LoVo (cell line): ENCODE measurements around the gene NPPB.

Experiments
- DNase-seq: peaks from one replicate; pipeline ENCODE4 v3.0.0-alpha.2; 2016; ENCODE audit warnings: low spot score

NPPB gene

DNA sequence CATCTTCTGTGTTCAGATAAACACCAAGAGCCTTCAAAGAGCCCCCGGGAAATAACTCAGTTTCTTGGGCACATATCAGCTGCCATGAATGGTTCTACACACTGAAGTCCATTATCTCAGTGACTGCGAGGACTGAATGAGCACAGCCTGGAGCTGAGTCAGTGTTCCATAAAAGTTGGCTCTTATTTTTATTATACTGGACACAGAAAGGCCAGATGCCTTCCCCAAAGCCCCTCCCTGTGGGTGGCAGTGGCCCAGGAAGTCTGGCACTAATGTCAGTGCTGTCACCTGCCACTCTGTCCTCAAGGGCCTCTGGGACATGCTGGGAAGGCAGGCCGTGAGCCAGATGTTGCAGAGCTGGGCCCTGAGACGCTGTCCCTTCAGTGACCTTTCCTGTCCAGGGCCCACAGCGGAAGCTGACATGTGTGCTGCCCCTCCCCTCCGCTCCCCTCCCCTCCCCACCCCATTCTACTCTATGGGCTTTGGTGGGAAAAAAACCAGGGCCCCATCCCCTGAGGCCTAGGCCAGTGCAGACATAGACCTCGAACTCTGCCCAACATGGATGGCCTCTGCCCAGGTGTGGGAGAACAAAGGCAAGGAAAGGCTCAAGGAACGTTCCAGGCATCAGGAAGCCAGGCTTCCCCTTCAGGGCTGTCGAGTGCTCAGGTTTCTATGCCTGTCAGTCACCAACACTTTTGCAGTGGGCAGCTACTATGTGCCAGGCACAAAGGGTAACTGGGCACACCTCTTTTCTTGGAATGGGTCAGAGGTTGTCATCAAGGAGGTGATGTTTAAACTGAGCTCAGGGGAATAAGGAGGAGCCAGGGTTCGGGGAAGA is 22.4 kb upstream of the NPPB start:
- no peak for DNase-seq

DNA sequence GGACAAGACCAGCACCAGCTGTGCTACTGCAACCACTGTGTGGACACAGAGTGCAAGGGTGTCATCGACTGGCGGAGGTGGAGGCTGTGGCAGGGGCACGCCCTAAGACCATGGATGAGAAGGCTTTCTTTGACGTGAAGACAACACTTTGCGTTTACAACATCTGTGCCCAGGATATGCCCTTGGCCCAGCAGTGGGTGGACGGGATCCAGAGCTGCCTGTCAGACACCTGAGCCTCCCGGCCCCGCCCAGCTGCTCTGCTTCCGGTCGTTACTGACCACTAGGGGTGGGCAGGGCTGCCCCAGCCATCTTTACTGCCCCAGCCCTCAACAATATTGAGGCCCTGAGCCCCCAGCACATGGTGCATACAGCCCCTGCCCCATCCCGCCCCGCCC is 21.4 kb upstream of the NPPB start:
- no peak for DNase-seq

DNA sequence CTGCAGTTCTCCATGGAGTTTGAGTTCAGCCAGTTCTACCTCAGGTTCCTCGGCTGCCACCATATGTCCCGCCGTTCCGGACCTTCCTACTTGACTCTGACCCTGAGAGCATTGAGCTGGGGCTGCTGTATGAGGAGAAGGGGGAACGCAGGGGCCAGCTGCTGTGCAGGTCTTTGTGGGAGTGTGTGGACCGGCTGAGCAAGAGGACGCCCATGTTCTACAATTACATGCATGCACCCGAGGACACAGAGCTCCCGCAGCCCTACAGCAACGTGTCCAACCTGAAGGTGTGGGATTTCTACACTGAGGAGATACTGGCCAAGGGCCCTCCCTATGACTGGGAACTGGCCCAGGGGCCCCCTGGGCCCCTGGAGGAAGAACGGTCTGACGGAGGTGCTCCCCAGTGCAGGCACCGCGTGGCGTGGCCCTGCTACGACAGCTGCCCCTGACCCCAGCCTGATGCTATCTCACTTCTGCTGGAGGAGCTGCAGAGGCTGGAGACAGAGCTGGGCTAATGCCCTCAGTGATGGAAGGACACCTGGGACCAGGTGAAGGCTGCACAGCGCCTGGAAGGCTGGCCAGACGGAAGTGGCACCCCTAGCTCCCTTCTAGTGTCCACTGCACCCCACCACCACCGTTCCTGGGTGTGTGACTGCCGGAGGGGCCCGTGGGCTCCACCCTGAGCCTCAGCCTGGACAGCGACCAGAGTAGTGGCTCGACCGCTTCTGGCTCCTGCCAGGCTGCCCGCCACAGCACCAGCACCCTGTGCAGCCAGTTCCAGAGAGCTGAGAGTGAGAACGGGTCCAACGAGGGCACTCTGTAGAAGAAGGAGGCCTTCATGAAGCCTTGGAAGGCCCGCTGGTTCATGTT is 20.8 kb upstream of the NPPB start:
- no peak for DNase-seq

DNA sequence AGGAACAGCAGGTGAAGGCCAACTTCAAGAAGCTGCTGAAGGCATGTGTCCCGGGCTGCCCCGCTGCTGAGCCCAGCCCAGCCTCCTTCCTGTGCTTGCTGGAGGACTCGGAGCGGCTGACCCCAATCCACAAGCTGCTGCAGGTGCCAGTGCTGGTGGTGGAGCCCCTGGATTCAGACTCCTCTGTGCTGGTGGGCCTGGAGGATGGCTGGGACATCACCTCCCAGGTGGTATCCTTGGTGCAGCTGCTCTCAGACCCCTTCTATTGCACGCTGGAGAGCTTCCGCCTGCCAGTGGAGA is 20.1 kb upstream of the NPPB start:
- no peak for DNase-seq

DNA sequence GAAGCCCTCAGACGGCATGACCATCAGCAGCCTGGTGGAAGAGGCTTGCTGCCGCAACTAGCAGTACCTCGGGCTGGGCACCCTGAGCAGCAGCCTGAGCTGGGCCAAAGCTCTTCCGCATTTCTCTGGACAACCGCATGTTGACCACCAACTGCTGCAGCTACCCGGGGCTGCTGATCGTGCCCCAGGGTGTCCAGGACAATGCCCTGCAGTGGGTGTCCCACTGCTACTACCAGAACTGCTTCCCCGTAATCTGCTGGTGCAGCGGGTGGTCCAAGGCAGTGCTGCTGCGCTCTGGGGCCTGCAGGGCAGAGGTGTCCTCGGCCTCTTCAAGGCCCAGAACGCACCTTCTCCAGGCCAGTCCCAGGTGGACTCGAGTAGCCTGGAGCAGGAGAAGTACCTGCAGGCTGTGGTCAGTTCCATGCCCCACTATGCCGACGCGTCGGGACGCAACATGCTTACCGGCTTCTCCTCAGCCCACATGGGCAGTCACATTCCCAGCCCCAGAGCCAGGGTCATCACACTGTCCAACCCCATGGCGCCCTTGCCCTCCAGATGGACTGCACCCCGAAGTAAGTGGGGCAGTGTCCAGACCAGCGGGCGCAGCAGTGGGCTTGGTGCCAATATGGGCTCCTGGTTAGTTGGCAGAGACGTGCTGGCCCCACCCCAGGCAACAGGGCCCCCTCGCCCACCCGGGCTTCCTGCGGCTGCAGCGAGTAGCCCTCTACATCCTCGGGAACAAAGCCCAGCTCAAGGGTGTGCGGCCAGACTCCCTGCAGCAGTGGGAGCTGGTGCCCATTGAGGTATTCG is 19.5 kb upstream of the NPPB start:
- no peak for DNase-seq

DNA sequence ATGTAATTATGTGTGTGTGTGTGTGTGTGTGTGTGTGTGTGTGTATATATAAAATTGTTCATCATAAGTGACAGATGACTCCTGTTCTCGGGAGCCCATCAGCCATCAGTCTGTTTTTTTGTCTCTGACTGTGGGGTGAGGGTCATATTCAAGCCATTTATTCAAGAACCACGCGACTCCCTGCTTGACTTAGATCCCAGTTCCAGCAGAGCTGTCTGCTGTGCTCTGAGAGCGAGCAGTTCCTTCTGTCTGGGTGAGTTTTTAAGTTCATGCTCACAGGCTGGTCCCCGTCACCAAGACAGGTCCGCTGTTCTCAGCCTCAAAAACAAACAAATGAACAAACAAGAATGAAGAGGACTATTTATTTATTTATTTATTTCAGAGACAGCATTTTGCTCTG is 18.3 kb upstream of the NPPB start:
- no peak for DNase-seq

DNA sequence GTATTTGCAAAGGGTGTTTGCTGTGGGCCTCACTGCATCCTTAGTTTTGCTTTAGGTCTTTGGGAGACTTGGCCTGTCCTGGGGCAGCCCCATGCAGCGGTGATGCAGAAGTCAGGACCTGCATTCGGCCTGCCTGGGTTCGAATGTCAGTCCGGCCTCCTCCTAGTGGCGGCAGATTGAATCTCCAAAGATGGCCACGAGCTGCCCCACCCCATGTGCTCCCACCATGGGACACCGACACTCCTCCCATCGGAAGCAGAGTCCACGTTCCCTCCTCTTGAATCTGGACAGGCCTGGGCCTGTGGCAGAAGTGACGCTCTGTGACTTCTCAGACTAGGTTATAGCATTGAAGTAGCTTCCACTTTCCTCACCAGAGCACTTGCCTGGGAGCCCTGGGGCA is 16.3 kb upstream of the NPPB start:
- DNase-seq, result no peak

DNA sequence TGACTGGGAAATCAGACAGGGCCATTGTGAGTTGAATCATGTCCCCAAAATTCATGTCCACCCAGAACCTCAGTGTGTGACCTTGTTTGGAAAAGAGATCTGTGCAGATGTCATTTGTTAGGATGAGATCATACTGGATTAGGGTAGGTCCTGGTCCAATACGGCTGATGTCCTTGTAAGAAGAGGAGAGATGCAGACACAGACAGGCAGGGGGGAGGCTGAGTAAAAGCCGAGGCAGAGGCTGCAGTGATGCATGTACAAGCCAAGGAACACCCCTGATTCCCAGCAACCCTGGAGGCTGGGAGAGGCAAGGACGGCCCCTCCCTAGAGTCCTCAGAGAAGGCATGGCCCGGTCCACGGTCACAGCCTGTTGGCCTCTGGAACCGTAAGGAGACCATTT is 15.9 kb upstream of the NPPB start:
- DNase-seq, result no peak

DNA sequence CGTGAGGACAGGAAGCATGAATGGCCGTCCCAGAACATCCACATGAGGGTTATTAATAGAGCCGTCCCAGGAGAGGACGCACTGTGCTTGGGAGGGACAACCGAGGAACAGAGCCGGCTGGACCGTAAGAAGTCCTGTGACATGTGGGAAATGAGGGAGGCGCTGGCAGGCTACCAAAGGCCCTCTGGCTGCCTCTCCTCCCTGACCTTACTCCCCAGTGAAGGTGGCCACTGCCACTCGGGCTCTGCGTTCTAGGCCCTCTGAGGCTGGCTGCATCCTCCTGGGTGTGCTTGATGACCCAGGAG is 15.5 kb upstream of the NPPB start:
- no peak for DNase-seq

DNA sequence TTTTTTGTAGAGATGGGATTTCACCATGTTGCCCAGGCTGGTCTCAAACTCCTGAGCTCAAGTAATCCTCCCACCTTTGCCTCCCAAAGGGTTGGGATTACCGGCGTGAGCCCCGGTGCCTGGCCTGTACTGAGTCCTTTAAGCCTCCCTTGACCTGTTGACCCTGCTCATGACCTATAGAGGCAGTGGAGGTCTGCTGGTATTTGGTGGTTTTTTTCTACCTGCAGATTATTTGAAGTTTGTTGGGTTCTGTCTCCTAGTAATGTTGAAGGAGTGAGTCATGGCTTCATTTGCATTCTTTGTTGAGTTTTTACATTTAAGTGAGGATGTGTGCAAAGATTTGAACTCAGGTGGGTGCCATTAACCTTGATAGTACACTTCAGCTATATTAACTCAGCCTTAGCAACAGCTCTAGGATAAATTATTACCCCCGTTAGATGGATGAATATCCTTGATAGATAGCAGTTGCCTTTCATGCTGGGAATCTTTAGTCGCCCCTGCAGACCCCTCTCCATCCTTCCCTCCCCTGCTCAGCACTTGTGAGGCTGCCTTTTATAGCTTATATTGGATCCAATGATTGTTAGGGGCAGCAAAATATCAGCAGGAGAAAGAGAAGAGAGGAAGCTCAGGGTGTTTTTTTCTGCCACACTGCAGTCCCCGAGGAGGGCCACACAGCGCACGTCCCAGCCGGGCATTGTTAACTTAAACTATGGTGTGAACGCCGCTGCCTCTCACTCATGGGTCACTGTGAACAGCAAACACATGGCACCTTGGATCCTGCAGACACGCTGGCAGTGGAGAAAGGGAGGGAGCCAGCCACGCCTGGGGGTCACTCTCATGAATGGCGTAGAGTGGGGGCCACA is 14.9 kb upstream of the NPPB start:
- no peak for DNase-seq

DNA sequence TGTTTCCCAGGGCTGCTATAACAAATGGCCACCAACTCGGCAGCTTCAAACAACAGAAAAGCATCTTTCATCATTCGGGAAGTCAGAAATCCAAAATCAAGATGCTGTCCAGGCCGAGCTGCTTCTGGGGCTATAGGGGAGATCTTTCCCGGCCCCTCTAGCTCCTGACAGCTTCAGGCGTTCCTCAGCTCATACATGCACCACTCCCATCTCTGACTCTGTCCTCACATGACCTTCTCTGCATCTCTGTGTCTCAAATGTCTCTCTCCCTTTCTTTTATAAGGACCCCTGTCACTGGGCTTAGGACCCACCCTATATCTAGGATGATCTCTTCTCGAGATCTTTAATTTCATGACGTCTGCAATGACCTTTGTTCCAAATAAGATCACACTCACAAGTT is 13.8 kb upstream of the NPPB start:
- no peak for DNase-seq

DNA sequence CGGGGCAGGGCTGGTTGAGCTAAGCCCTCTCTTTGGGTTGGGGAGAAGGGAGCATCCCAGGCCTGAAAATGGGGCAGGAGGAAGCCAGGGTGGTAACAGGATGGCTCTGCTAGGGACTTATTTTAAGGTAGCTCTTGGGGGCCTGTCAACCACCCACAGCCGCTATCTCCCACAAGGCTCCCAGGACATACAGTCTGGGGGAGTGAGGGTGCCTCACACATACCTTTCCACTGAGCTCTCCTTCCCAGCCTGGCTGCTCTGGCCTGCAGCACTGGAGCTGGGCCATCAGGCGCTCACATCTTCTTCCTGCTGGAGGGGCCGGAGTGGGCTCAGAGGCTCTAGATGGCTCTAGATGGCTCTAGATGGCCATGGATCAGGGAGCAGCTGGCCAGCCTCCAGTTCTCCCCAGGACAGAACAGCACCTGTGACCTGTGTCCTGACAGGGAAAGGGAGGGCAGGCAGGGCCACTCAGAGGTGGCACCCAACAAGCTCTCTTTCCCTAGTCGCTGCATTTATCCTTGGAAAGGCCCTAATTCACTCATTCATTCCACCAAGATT is 11.0 kb upstream of the NPPB start:
- no peak for DNase-seq

DNA sequence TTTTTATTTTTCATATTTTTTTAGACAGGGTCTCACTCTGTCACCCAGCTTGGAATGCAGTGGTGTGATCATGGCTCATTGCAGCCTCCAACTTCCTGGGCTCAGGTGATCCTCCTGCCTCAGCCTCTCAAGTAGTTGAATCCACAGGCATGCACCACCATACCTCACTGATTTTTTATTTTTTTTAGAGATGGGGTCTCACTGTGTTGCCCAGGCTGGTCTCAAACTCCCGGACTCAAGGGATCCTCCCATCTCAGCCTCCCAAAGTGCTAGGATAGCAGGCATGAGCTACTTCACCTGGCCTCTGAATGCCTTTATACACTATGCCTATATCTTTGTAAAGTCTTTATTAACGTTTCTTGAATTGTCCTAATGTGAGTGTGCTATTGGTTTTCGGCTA is 10.4 kb upstream of the NPPB start:
- no peak for DNase-seq

DNA sequence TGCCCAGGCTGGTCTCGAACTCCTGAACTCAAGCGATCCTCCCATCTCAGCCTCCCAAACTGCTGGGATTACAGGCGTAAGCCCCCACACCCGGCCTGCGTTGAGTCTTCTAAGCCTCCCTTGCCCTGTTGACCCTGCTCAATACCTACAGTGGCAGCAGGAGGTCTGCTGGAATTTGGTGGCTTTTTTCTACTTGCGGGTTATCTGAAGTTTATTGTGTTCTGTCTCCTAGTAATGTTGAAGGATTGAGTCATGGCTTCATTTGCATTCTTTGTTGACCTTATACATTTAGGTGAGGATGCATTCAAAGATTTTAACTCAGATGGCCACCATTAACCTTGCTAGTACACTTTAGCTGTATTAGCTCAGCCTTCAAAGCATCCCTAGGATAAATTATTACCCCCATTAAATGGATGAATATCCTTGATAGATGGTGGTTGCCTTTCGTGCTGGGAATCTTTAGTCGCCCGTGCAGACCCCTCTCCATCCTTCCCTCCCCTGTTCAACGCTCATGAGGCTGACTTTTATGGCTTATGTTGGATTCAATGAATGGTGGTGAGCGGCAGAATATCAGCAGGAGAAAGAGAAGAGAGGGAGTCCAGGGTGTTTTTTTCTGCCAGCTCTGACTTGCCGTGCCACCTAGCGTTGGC is 9.7 kb upstream of the NPPB start:
- DNase-seq, result no peak

DNA sequence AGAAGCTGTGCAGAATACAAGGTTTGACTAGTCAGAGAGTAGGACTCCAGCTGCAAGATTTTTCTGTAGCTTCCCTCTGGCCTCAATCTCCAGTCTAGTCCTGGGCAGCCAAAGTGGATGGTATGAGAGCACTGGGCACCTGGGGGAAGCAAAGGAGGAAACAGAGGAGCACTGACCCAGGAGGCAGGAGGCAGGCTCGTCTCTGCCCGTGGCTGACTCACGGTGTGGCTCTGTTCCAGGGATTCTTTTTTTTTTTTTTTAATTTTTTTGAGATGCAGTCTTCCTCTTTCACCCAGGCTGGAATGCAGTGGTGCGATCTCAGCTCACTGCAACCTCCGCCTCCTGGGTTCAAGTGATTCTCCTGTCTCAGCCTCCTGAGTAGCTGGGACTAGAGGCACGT is 4.1 kb upstream of the NPPB start:
- peak; percentile 36 for DNase-seq

DNA sequence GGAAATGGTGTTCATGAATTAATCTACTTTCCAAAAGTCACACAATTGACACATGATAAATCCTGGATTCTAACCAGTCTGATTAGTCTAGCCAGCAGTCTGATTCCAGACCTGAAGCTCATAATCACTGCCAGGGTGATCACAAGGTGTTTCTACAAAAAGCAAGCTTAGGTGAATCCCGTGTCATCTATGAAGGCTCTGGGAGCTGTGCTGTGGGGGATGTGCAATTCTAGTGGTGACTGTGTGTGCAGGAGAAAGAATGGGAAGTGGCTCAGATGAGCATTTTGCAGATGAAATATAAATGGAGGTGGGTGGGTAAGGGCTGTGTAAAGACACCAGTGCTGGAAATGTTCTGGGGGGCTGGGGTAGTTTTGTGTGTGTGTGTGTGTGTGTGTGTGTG is 1.8 kb upstream of the NPPB start:
- DNase-seq, result no peak

DNA sequence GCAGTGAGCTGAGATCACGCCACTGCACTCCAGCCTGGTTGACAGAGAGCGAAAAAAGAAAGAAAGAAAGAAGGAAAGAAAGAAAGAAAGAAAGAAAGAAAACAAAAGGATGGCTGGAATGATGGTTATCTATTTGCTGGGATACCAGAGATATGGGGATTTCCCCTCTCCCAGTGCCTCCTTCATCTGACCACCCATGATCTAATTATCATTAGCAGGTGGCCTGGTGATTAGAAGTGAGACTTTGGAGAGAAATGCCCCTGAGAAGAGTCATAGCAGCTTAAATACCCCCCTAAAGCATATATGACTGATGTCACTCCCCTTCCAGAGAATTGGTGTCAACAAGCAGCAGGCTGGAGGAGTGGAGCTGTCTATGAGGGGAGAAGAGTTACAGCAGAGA is 1.3 kb upstream of the NPPB start:
- DNase-seq, result no peak

DNA sequence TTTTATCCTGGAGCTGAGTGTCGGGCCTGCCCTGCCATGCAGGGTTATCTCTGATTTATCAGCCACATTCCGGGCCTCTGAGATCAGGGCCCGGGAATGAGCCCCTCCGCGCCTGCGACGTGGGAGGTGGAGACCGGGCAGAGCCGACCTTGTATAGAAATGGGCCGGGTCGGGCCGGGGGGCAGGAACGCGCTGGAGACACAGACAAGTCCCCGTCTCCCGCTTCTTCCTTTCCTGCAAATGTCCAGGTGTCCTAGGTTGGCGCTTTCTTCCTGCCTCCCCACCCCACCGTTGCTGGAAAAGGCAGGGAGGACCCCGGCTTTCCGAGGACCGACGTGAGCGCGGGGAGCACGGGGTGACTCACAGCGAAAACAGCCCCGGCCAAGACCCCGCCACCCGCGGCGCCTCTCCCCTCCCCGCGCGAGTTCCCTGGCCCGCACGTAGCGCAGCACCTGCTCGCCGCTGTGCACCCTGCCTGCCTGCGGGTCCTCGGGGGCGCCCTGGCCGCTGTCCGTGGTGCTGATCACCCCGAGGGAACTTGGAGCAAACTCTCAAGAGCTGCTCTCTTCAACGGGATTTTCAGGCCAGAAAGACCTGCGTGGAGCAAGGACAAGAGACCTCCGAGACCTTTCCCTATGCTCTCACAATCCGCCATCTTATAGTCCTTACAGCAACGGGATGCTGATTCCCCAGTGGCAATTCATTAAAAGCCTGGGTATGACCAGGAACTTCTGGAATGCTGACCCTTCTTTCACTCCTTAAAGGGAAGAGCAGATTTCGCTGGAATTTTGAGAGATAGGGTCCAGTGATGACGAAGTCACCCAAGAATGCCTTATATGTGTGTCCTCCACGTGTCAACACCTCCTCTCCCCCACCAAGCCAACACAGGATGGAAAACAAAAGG is 475 bp upstream of the NPPB start:
- DNase-seq, result peak; percentile 50

DNA sequence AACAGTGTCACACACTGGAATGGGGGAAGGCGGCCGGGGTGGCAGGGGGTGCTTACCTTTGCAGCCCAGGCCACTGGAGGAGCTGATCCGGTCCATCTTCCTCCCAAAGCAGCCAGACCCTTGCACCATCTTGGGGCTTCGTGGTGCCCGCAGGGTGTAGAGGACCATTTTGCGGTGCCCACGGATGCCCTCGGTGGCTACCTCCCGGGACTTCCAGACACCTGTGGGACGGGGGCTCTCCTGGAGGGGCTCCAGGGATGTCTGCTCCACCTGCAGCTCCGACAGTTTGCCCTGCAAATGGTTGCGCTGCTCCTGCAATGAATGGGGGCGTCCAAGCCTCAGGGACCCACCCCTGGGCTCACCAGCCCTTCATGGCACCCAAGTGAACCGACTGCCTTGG is 587 bp downstream of the NPPB start:
- DNase-seq, result no peak

DNA sequence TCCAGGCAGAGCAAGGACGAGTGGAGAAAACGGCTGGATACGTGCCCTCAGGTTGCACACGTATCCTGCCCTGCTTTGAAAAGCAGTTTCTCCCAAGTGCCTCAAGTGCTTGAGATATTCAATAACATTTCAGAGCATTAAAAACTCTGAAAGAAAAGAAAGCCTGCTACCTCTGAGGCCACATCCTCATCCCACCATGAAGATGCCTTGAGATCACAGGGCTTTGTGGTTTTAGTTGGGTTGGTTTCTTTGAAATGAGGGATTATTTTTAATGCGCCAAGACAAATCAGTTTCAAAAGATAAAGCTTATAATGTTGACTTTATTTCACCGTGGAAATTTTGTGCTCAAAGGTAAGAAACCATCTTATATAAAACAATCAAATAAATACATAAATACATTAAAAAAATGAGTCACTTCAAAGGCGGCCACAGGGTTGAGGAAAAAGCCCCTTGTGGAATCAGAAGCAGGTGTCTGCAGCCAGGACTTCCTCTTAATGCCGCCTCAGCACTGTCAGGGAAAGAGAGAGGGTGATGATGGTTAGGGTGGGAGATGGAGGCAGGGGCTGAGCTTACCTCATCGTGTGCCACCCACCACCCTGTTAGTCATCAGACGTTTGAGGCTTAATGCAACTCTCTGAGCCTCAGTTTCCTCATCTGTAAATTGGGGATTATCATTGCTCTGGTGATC is 1.4 kb downstream of the NPPB start:
- DNase-seq, result no peak
